NCI-H2107 (cell line): Measurements from ENCODE around the gene ZNF226.
"Not testable (repeated sequence)": the region's sequence is repeated elsewhere in the genome, so short reads cannot be mapped to it uniquely, and the experiment has no call there.

Source experiments
- DNase-seq: peaks from one replicate; lab custom pipeline; 2025; lab: John Stamatoyannopoulos, UW

ZNF226 gene

GRCh38 chr19:44164673-44165512, at the start of gene ZNF226:
TSS of gene ZNF226 (plus strand) at chr19:44165100. CDS start at chr19:44170081, 4,981 bp downstream.
- DNase-seq = peak; percentile 85

GRCh38 chr19:44121162-44121561, 43.7 kb upstream of the ZNF226 start:
- not testable (repeated sequence) for DNase-seq

- DNase-seq = no peak
Measured at GRCh38 chr19:44131955-44132354, 32.9 kb upstream of the ZNF226 start.

- DNase-seq = peak; percentile 8
Measured at GRCh38 chr19:44141191-44142058, 23.5 kb upstream of the ZNF226 start, which contains the start of gene ZNF234. TSS of gene ZNF234 (plus strand) at chr19:44141554. CDS start at chr19:44144633, 3,079 bp downstream.

GRCh38 chr19:44142059-44142433, 22.9 kb upstream of the ZNF226 start:
- no peak for DNase-seq

- no peak for DNase-seq
Measured at GRCh38 chr19:44149776-44150175, 15.1 kb upstream of the ZNF226 start.

GRCh38 chr19:44151491-44151890, 13.4 kb upstream of the ZNF226 start:
- DNase-seq = no peak

- no peak for DNase-seq
Measured at GRCh38 chr19:44156475-44156874, 8.4 kb upstream of the ZNF226 start.

- DNase-seq = no peak
Measured at GRCh38 chr19:44163789-44164188, 1.1 kb upstream of the ZNF226 start.

GRCh38 chr19:44164327-44164672, 600 bp upstream of the ZNF226 start:
- DNase-seq = no peak

- DNase-seq = not testable (repeated sequence)
Measured at GRCh38 chr19:44170660-44171059, 5.8 kb downstream of the ZNF226 start.

- DNase-seq = no peak
Measured at GRCh38 chr19:44176590-44176989, 11.7 kb downstream of the ZNF226 start.

GRCh38 chr19:44180968-44181367, 16.1 kb downstream of the ZNF226 start:
- DNase-seq = no peak

GRCh38 chr19:44182145-44182544, 17.2 kb downstream of the ZNF226 start:
- DNase-seq = no peak

- DNase-seq = no peak
Measured at GRCh38 chr19:44190020-44190419, 25.1 kb downstream of the ZNF226 start.

- DNase-seq = no peak
Measured at GRCh38 chr19:44192127-44192526, 27.2 kb downstream of the ZNF226 start.

GRCh38 chr19:44196772-44197171, 31.9 kb downstream of the ZNF226 start:
- no peak for DNase-seq

GRCh38 chr19:44202470-44202869, 37.6 kb downstream of the ZNF226 start:
- DNase-seq = no peak

GRCh38 chr19:44202974-44203373, 38.1 kb downstream of the ZNF226 start:
- no peak for DNase-seq

GRCh38 chr19:44203877-44204276, 39.0 kb downstream of the ZNF226 start:
- DNase-seq = not testable (repeated sequence)

GRCh38 chr19:44204772-44205171, 39.9 kb downstream of the ZNF226 start:
- no peak for DNase-seq

GRCh38 chr19:44207126-44207803, 42.4 kb downstream of the ZNF226 start:
- peak; percentile 79 for DNase-seq
